B cell (primary cell): ENCODE results near the gene TCF3.

ENCODE experiments used
- CTCF ChIP-seq: fragments of 200-600 bp; IDR thresholded peaks from one replicate; pipeline ENCODE4 v1.8.0; 2022; ENCODE audit warnings: antibody characterized with exemption, mild to moderate bottlenecking
- EZH2 ChIP-seq: IDR thresholded peaks from 2 replicates; pipeline ENCODE4 v1.6.1; 2012; ENCODE audit warnings: borderline replicate concordance, low read depth, mild to moderate bottlenecking, moderate library complexity, low read length; ENCODE audit not compliant: insufficient read depth, poor library complexity, severe bottlenecking

DNA sequence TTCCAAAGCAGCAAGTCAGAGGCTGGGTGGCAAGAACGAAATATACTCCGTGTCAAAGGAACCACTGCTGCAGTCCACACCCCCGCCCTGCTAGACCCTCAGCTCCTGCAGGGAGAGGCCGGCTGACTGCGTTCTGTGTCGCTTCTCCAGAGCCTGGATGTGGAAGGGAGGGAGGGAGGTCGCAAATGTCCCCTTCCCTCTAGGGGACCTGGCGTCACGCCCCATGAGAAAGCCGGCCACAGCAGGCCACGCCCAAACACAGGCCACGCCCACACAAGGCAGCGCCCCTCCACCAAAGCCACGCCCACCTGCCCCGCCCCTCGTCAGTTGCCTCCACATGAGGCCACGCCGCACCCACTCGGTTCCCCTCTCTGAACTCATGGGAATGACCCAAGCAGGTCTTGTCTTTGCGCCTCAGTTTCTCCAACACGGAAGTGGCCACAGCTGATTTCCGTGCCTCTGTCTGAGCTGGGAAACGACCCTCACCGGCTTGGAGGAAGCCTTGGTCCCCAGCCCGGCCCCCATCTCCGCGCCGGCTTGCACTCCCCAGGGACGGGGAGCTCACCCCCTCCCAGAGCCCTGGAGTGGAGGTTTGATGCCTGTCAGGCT is 38.4 kb upstream of the TCF3 start:
- TF ChIP-seq CTCF (no peak), EZH2 (no peak)
